ENCODE data around the gene DCBLD1. TPM values are rescaled to one million over a fixed set of nuclear protein-coding genes. Genes with fewer than 3 reads are reported as not detected.

Gene DCBLD1
- total RNA-seq, 4 donors from 2014 or later, result 6.9 to 13.2 (median 10.0) TPM

GRCh38 chr6:117595099-117595923 is 112.8 kb downstream of the DCBLD1 start:
- WGBS, 2 donors, result 95 to 97% methylated on average over 2 of the region's 2 CpGs
- H3K4me3 ChIP-seq, result no peak overlapping the region
- TF ChIP-seq POLR2A (IDR thresholded peaks at IDR 0.05), result no peak
- TF ChIP-seq EP300 (IDR thresholded peaks at IDR 0.05), result no peak
- TF ChIP-seq CTCF (IDR thresholded peaks at IDR 0.05), result no peak
- no peak for DNase-seq (ENCODE audit: low spot score in 2 of 2)
- H3K4me1 ChIP-seq, result peaks cover 0 to 18% (median 11%) of the 10 kb centered on the region in 4 donors
- no peak overlapping the region for H3K27ac ChIP-seq
- H3K36me3 ChIP-seq, result peaks cover 0 to 37% (median 0%) of the 10 kb centered on the region in 3 donors
- H3K9me3 ChIP-seq, result no peaks in the 10 kb centered on the region
- H3K27me3 ChIP-seq, result no peaks in the 10 kb centered on the region

- 98 to 99% methylated on average over 2 of the region's 2 CpGs for WGBS, 2 donors
- H3K36me3 ChIP-seq, result peaks cover 0 to 23% (median 0%) of the 10 kb centered on the region in 3 donors
- H3K27me3 ChIP-seq, result no peaks in the 10 kb centered on the region
- TF ChIP-seq POLR2A (IDR thresholded peaks at IDR 0.05), result no peak
- TF ChIP-seq EP300 (IDR thresholded peaks at IDR 0.05), result no peak
- no peak for TF ChIP-seq CTCF (IDR thresholded peaks at IDR 0.05)
- DNase-seq (ENCODE audit: low spot score in 2 of 2), result no peak
- H3K4me1 ChIP-seq, result peaks cover 0 to 29% (median 12%) of the 10 kb centered on the region in 4 donors
- no peaks in the 10 kb centered on the region for H3K9me3 ChIP-seq
- H3K4me3 ChIP-seq, result no peak overlapping the region
- H3K27ac ChIP-seq, result no peak overlapping the region
Measured at GRCh38 chr6:117597755-117598154, 115.3 kb downstream of the DCBLD1 start.

Small RNAs within 50 kb of the gene (small RNA-seq; reads per million reads assigned to genes)
- gene RNU6-253P, result not detected

Other genes with a start within 250 kb of the DCBLD1 start
- not detected for gene VGLL2, start 217.1 kb upstream of the DCBLD1 start, total RNA-seq
- not detected for gene ROS1, start 56.7 kb upstream of the DCBLD1 start, total RNA-seq
- 10 to 100 TPM; 25.5 to 34.1 (median 31.0) TPM for gene GOPC, start 119.8 kb downstream of the DCBLD1 start, total RNA-seq
- gene NUS1, start 192.8 kb downstream of the DCBLD1 start, total RNA-seq, result 10 to 100 TPM; 14.1 to 23.7 (median 20.2) TPM

Measured in tibial nerve (tissue), 4 donors.